ENCODE results near the gene NCOA7.

The NCOA7 gene

DNA sequence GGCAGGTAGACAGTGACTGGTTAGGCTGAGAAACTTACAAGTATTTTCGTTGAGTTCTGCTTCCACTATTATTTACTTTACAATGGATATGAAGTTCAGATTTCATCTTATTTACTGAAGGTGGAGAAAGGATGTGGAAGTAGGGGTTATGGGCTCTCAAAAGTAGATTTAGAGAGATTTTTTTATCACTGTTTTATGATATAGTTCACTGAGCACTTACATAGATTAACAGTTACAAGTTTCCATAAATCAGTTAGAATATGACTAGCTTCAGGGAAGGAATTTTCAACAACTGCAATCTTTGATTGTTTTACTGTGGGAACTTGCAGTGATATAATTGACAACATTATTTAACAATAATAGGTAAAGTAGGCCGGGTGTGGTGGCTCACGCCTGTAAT lies 188.3 kb downstream of the NCOA7 start:
- no peak overlapping the region for H3K4me3 ChIP-seq (replicated peaks; ENCODE audit: low read depth, low read length)
- TF ChIP-seq, protein P1, sequence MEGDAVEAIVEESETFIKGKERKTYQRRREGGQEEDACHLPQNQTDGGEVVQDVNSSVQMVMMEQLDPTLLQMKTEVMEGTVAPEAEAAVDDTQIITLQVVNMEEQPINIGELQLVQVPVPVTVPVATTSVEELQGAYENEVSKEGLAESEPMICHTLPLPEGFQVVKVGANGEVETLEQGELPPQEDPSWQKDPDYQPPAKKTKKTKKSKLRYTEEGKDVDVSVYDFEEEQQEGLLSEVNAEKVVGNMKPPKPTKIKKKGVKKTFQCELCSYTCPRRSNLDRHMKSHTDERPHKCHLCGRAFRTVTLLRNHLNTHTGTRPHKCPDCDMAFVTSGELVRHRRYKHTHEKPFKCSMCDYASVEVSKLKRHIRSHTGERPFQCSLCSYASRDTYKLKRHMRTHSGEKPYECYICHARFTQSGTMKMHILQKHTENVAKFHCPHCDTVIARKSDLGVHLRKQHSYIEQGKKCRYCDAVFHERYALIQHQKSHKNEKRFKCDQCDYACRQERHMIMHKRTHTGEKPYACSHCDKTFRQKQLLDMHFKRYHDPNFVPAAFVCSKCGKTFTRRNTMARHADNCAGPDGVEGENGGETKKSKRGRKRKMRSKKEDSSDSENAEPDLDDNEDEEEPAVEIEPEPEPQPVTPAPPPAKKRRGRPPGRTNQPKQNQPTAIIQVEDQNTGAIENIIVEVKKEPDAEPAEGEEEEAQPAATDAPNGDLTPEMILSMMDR (IDR thresholded peaks at IDR 0.05; ENCODE audit: low read length, missing control alignments), result no peak
- no peak for DNase-seq (ENCODE audit: low read depth)
